Measurements from ENCODE around the gene GHRL.

GRCh38 chr3:10311710-10312109, 19.0 kb upstream of the GHRL start:
- no peak for TF ChIP-seq POLR2A (IDR thresholded peaks at IDR 0.05; ENCODE audit: extremely low read depth, insufficient read length)
- TF ChIP-seq CTCF (IDR thresholded peaks at IDR 0.05; ENCODE audit: low read depth, low read length): no peak

Measured in NB4 (cell line).